Measurements from ENCODE around the gene STXBP5. TPM values are rescaled to one million over a fixed set of nuclear protein-coding genes. Genes with fewer than 3 reads are reported as not detected.

Gene STXBP5
- total RNA-seq, 1 donor from 2014 or later, result 22.3 TPM

DNA sequence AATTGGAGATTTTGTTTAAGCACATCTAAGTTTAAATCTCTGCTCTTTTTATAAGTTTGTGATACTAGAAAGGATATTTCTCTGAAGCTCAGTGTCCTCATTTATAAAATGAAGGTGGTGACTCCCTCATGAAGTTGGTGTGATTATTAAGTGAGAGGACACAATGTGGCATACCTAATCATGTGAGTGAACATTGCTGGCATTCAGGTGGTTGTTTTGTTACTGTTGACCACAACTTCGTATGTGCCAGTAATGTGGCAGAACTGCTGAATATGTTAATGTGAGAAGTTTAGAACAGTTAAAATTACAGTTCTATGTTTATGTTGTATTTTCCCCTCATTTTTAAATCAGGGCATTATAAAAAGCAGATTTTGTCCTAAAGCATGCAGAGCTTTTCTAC, 127.2 kb downstream of the STXBP5 start:
- intact Hi-C loops (cut with micrococcal nuclease), result no loop called here
- no peaks in the 10 kb centered on the region for H3K27me3 Mint-ChIP-seq
- CTCF ChIA-PET, result no interaction called here
- no peak for ATAC-seq (ENCODE audit: low read depth)
- H3K27ac Mint-ChIP-seq, result no peak overlapping the region
- no peaks in the 10 kb centered on the region for H3K4me1 Mint-ChIP-seq
- no peak overlapping the region for H3K4me3 Mint-ChIP-seq
- no peak for DNase-seq
- TF ChIP-seq, protein P1, sequence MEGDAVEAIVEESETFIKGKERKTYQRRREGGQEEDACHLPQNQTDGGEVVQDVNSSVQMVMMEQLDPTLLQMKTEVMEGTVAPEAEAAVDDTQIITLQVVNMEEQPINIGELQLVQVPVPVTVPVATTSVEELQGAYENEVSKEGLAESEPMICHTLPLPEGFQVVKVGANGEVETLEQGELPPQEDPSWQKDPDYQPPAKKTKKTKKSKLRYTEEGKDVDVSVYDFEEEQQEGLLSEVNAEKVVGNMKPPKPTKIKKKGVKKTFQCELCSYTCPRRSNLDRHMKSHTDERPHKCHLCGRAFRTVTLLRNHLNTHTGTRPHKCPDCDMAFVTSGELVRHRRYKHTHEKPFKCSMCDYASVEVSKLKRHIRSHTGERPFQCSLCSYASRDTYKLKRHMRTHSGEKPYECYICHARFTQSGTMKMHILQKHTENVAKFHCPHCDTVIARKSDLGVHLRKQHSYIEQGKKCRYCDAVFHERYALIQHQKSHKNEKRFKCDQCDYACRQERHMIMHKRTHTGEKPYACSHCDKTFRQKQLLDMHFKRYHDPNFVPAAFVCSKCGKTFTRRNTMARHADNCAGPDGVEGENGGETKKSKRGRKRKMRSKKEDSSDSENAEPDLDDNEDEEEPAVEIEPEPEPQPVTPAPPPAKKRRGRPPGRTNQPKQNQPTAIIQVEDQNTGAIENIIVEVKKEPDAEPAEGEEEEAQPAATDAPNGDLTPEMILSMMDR (IDR thresholded peaks at IDR 0.05), result no peak
- POLR2A ChIA-PET, result no interaction called here
- H3K36me3 Mint-ChIP-seq (ENCODE audit: low read depth), result peaks cover 36% of the 10 kb centered on the region
- no peaks in the 10 kb centered on the region for H3K9me3 Mint-ChIP-seq

DNA sequence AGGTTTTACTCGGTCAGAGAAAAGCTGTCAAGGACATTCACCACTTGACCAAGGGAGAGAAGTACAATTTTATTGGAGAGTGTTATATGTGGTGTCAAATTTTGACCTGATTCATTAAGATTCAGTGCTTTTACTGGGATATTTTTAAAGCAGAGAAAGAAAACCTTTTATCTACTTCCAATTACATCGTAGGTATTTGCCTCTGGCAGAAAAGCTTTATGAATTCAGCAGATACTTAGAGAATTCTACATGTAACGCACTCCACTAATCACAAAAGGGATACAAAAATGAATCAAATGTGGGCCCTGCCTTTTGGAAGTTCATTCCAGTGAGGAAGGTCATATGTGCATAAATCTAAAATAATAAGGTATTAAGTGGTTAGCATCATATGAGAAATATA, 133.7 kb downstream of the STXBP5 start:
- DNase-seq (no peak), ATAC-seq (ENCODE audit: low read depth) (no peak)
- Mint-ChIP-seq H3K9me3 (no peaks in the 10 kb centered on the region), H3K27ac (no peak overlapping the region), H3K4me1 (no peaks in the 10 kb centered on the region), H3K27me3 (no peaks in the 10 kb centered on the region), H3K36me3 (ENCODE audit: low read depth) (peaks cover 17% of the 10 kb centered on the region), H3K4me3 (no peak overlapping the region)
- TF ChIP-seq, protein P1 (IDR thresholded peaks at IDR 0.05), result no peak
- CTCF ChIA-PET, result no interaction called here
- POLR2A ChIA-PET, result no interaction called here
- intact Hi-C loops (cut with micrococcal nuclease), result no loop called here

DNA sequence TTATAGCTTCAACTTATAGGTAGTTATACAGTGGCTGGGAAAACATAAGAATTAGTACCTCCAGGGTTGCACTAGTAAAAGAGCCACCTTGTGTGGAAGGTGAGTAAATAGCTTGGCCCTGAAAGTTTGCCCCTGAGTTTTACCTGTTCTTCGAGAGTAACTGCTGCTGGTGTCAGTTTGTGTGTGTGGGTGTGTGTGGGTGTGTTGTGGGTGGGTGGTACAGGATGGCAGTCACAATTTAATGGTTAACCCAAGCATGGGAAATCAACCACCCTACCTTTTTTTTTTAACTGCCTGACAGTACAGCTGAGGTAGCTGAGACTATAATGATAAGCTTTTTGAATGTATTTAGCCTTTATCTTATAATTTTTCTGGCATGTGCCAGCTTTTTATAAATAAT, 137.3 kb downstream of the STXBP5 start:
- Mint-ChIP-seq H3K36me3 (ENCODE audit: low read depth) (peaks cover 23% of the 10 kb centered on the region), H3K27ac (no peak overlapping the region), H3K4me1 (no peaks in the 10 kb centered on the region), H3K4me3 (no peak overlapping the region), H3K9me3 (no peaks in the 10 kb centered on the region), H3K27me3 (no peaks in the 10 kb centered on the region)
- TF ChIP-seq, protein P1 (IDR thresholded peaks at IDR 0.05), result no peak
- ChIA-PET CTCF (no interaction called here), POLR2A (no interaction called here)
- ATAC-seq (ENCODE audit: low read depth) (no peak), DNase-seq (no peak)
- intact Hi-C loops (cut with micrococcal nuclease), result no loop called here

DNA sequence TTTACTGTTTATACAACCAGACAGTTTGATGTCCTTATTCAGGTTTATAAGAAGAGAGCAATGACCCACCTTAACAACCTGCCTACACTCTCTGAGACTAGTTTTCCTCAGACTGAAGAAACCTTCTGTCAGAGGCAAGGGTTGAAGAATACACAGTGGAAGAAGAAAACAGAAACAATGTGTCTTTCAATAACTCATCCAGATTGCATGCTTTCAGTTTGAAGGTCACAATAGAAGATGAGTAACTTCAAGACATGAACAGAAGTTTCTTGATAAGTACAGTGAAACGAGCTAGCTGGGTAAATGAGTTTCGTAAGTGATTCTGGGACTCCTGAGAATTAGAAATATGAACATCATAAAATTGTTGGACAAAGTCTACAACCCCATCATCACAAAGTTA, 141.7 kb downstream of the STXBP5 start:
- intact Hi-C loops (cut with micrococcal nuclease), result no loop called here
- no peak for ATAC-seq (ENCODE audit: low read depth)
- no peak for DNase-seq
- Mint-ChIP-seq H3K27me3 (no peaks in the 10 kb centered on the region), H3K36me3 (ENCODE audit: low read depth) (peaks cover 13% of the 10 kb centered on the region), H3K27ac (no peak overlapping the region), H3K4me1 (no peaks in the 10 kb centered on the region), H3K4me3 (no peak overlapping the region), H3K9me3 (no peaks in the 10 kb centered on the region)
- POLR2A ChIA-PET, result no interaction called here
- CTCF ChIA-PET, result no interaction called here
- TF ChIP-seq, protein P1 (IDR thresholded peaks at IDR 0.05), result no peak

DNA sequence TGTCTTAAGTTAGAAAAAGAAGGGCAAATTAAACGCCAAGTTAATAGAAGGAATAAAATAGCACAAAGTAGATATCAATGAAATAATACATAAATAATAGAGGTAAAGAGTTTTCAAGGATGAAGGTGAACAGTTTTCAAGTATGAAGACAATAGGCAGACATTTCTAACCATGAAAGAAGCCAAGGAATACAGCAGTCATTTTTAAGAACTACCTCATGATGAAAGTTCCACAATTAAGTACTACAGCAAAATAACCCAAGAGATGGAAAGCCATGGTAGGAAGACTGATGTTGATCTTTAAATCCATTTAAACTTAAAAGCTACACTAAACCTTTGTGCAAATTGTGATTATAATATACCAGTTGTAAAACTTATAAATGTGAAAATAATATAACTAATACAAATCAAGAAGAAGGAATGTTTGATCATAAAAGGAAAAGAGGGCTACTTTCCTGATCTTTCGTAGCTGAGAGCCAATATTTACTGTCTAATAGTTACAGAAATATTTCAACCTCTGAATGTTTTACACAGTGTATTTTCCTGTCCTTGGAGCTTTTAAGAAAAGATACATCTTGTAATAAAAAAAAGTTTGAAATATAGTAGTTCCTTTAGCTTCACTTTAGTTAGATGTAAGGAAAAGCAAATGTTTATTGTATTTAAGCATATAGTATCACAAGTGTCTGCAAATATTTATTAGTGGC, 143.1 kb downstream of the STXBP5 start:
- no peaks in the 10 kb centered on the region for H3K9me3 Mint-ChIP-seq
- DNase-seq (no peak), ATAC-seq (ENCODE audit: low read depth) (no peak)
- no peaks in the 10 kb centered on the region for H3K27me3 Mint-ChIP-seq
- H3K36me3 Mint-ChIP-seq (ENCODE audit: low read depth), result peaks cover 8% of the 10 kb centered on the region
- H3K27ac Mint-ChIP-seq, result no peak overlapping the region
- ChIA-PET CTCF (no interaction called here), POLR2A (no interaction called here)
- H3K4me3 Mint-ChIP-seq, result no peak overlapping the region
- intact Hi-C loops (cut with micrococcal nuclease), result no loop called here
- H3K4me1 Mint-ChIP-seq, result no peaks in the 10 kb centered on the region
- TF ChIP-seq, protein P1 (IDR thresholded peaks at IDR 0.05), result no peak

Data from activated B cell treated with CpG ODN at 0.5 μM for 24 hours (primary cell).